Activated T-cell treated with anti-CD3 and anti-CD28 coated beads, Interleukin-2, amount 50 U/mL, for 48 hours (primary cell): ENCODE measurements around the gene AGAP6.
"Not testable (repeated sequence)": the region's sequence is repeated elsewhere in the genome, so short reads cannot be mapped to it uniquely, and the experiment has no call there.

Source experiments
- DNase-seq, 2 experiments: peaks; one replicate each; pipeline ENCODE4 v3.0.0-alpha.2; 2020

Gene AGAP6

DNA sequence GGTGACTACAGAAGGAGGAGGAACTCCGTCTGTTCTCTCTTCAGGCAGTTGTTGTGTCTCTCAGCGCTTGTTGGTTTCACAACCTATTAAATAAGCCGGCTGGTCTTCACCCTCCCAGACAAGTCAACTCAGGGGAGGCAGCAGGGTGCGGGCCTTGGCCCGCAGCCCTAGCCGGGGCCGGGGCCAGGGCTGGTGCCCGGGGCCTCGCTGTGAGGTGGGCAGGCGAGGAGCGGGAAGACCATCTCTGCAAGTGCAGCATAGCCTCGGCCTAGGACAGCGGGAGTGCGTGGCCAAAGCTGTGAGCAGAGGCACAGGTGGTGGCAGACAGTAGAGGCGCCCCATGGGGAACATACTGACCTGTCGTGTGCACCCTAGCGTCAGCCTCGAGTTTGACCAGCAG lies at the start of gene AGAP6:
TSS of gene AGAP6 (plus strand) at position 31 of the 400 bp plus-strand sequence. CDS start at position 341, 310 bp downstream.
- DNase-seq, result not testable (repeated sequence)

DNA sequence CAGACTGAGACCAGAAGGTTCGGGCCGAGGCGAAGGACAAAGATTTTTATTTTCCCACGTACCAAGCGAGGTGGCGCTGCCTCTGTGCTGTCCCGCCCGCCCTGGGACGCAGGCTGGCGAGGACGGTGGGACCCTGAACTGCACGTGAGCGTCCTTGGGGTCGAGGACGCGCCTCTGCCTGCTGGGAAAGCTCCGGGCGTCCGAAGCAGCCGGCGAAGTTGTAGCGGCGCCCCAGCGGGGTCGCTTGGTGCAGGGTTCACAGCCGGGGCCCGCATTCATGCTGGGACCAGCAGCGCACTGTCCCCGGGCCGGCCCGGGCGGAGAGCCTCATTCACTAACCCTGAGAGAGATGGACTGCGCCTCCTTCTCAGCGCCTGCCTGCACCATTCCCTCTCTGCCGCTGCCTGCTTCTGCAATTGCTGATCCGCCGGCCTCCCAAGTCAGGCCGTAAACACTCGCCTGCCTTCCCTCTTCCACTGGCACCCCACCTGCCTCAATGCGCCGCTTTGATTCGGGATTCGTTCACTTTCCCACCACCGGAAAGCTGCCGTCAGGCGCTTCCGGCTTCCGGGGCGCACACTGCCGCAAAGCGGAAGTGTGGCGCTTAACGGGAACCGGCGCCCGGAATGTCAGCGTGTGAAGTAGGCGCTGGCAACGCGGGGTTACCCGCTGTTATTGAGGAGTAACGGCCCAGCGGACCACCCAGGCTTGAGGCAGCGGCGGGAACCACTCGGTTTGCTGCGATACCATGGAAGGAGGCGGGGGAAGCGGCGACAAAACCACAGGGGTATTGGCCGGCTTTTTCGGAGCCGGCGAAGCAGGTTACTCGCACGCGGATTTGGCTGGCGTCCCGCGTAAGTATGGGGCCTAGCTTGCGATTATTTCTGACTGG lies 46.5 kb upstream of the AGAP6 start, which contains the start of the genes PARG and TIMM23B:
TSS of gene PARG (minus strand) at position 581 of the 892 bp plus-strand sequence. CDS start at position 279, 302 bp downstream.
TSS of gene TIMM23B (plus strand) at position 607 of the 892 bp plus-strand sequence. CDS start at position 749, 142 bp downstream.
- peak; percentile 87 to 88 for DNase-seq

DNA sequence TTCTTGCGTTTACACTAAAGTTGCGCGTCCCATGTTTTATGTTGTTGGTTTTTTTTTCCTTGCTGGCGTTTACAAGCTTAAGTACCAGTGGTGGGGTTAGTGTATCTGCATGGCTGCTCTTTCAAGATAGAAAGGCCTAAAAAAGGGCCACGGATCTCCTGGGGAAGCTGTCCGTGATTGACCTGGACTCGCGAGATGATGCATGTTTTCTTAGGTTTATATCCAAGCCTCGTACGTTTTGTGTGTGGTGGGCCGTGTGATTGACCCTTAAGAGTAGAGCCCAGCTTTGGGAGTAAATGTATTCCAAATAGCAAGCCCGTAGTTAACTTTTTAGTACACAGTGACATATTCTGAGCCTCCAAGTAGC lies 45.9 kb upstream of the AGAP6 start:
- DNase-seq, result not testable (repeated sequence)

DNA sequence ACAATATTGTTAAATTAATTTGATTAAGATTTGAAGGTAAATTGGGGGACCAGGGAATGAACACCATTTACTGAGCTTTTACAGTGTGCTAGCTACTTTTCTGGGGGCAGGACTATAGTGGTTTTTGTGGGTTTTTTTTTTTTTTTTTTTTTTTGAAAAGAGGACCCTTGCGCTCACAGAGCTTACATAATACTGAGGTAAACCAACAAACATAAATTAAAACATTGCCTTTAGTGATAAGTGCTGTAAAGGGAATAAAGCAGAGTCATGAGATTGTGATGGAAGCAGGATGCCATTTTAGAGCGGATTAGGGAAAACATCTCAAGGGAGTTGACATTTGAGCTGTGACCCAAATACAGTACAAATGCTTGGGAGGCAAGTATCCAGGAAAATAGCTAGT lies 44.6 kb upstream of the AGAP6 start:
- not testable (repeated sequence) for DNase-seq

DNA sequence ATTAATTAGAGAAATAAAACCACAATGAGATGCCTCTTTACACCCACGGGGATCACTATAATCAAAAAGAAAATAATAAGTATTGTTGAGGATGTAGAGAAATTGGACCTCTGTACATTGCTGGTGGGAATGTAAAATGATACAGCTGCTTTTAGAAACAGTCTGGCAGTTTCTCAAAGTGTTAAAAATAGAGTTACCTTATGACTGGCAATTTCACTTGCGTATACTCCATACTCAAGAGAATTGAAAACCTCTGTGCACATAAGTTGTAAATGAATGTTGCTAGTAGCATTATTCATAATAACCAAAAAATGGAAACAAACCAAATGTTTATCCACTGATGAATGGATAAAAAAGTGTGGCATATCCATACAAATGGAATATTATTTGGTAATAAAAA lies 40.1 kb upstream of the AGAP6 start:
- DNase-seq, result not testable (repeated sequence)

DNA sequence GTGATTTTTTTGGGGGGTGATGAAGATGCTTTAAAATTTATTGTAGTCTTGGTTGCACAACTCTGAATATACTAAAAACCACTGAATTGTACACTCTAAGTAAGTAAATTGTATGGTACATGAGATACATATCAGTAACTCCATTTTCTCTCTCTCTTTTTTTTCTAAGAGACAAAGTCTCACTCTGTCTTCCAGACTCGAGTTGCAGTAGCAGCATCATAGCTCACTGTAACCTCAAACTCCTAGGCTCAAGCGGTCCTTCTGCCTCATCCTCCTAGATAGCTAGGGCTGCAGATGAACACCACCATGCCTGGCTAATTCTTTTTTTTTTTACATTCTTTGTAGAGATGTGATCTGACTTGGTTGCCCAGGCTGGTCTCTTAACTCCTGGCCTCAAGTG lies 39.5 kb upstream of the AGAP6 start:
- not testable (repeated sequence) for DNase-seq

DNA sequence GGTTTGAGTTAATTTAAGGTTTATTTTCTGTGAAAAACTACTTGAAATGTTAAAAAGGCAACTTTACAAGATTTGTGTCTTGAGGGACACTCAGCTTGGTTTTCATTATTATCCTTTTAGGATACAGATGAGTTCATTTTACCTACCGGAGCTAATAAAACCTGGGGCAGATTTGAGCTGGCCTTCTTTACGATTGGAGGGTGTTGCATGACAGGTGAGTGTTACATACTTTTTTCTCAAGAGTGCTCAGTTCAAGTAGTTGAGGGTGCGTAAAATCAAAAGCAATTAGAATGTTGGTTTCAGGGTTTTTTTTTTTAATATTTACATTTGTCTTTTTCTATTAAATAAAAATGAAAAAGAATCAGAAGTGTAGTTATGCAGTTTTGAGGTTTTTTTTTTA lies 36.2 kb upstream of the AGAP6 start:
- DNase-seq, result not testable (repeated sequence)

DNA sequence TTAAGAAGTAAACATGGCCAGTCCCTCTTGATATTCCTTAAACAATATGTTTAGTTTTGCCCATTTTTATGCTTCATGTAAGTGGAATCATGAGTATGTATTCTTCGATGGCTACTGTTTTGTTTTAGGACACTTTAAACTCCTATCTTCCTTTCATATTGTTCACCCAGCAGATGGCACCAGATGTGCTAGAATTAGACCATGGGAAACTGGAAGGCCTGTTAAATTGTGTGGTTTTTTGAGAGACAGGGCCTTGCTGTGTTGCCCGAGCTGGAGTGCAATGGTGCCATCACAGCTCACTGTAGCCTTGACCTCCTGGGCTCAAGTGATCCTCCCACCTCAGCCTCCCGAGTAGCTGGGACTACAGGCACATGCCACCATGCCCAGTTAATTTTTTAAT lies 35.1 kb upstream of the AGAP6 start:
- DNase-seq, result not testable (repeated sequence)

DNA sequence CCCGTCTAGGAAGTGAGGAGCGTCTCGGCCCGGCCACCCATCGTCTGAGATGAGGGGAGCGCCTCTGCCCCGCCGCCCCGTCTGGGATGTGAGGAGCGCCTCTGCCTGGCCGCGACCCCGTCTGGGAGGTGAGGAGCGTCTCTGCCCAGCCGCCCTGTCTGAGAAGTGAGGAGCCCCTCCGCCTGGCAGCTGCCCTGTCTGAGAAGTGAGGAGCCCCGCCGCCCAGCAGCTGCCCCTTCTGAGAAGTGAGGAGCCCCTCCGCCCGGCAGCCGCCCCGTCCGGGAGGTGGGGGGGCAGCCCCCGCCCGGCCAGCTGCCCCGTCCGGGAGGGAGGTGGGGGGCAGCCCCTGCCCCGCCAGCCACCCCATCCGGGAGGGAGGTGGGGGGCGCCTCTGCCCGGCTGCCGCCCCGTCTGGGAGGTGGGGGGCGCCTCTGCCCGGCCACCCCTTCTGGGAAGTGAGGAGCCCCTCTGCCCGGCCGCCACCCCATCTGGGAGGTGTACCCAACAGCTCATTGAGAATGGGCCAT lies 17.8 kb upstream of the AGAP6 start:
- DNase-seq, result not testable (repeated sequence)

DNA sequence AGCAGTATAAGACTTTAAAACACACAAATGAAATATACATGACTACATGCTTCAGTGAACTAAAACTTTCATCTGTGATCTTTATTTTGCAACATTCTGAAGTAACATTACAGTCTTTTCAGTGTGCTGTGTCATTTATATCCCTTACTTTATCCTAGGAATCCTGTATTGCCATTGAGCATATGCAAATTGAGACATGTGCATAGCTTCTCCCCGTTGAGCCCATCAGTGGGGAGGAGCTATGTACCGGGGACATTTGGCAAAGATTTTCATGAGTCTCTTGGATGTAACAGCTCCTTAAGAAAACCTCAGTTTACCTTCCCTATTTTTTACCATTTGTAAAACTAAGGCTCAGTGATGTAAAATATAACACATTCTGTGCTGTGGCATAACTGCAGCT lies 16.7 kb upstream of the AGAP6 start:
- not testable (repeated sequence) for DNase-seq

DNA sequence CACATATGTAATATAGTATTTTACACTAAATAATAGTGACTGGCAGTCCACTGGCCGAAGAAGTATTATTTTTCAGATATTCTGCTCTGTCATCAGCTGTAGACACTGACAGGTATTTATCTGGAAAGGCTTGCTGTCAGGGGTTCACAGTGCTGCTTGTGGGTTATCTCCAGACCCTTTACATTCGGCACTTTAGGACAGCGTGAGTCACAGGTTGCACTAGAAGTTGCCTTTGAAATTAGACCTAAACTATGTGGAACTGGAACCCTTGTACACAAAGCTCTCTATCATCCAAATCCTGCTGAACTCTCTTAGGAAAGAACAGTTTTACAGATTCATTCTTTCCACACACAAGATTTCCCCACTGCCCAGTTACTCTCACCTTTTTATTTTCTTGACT lies 16.1 kb upstream of the AGAP6 start:
- not testable (repeated sequence) for DNase-seq

DNA sequence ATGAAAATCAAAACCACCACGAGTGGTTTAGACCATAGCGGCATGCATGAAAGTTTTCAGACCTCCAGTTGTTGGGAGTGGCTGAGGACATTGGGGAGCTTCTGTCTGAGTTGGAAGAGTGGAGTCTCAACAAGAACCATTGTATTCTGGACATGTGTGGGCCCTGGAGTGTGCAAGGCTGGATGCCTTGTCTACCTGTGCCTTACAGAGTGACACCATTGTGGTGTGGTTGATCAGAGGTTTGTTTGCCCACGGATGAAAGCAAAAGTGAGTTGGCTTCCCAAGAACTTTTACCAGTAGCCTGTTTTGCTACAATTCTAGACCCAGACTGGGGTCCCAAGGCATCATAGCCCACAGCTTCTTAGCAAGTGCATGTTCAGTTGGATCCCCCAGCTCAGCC lies 10.4 kb upstream of the AGAP6 start:
- DNase-seq, result not testable (repeated sequence)

DNA sequence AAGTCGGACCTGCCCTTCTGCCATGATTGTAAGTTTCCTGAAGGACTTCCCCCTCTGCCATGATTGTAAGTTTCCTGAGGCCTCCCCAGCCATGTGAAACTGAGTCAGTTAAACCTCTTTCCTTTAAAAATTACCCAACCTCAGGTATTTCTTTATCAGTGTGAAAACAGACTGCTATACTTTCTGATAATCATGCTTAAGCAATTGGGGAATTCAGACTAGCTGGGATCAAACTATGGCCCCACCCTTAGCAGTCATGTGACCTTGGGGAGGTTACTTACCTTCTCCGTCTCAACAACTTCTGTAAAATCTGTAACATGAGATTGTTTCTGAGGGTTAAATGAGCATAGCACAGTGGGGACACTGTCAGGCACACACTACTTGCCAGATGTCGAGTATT lies 999 bp upstream of the AGAP6 start:
- not testable (repeated sequence) for DNase-seq

DNA sequence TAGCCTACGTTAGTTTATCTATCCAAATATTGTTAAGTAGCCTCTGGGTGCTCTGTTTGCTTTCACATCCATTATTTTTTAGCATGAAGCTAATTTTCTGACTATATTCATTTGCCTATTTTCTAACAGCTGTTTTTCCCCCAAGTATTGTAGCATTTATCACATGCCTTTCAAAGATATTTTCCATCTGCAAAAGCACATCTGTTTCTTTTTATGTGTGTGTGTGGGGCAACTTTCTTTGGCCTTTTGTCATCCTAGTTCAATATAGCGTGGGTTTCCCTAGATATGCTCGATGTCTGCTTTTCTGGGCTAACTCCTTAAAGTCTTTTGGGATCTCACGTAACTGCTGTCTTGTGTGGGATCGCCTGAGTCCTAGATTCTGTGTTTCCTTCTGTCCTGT lies 7.1 kb downstream of the AGAP6 start:
- not testable (repeated sequence) for DNase-seq

DNA sequence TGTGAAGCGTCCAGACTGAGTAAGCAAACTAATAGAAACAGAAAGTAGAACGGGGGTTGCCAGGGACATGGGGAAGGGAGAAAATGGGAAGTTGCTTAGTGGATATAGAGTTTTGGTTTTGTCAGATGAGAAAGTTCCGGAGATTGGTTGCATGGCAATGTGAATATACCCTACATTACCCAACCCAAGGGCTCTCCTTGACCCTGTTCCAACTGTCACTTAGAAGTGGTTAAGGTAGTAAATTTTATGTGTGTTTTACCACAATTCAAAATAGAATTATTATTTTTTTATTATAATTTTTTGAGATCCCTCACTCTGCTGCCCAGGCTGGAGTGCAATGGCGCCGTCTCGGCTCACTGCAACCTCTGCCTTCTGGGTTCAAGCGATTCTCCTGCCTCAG lies 25.8 kb downstream of the AGAP6 start:
- DNase-seq, result not testable (repeated sequence)

DNA sequence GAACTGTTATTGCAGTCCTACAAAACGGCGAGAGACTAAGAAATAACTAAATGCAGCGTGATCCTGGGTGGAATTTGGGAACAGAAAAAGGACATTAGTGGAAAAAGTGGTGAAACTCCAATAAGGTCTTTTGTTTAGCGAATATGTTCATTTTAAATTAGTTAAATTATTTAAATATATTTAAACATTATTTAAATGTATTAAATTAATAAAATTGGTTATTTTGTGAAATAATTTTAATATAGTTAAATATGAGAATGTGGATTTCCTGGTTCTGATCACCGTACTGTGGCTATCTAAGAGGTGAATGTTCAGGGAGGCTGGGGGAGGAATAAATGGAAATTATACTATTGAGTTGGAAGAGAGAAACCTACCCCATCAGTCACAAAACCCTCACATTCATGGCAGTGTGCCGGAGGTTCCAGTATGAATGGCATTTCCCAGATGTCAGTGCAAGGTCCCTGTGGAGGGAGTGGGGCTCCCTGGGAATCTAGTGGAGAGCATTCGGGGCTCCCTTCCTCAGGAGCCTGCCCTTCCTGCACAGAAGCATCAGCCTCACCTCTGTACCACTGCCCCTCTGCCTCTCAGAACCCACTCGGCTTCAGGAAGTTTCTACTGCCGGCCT lies 27.5 kb downstream of the AGAP6 start:
- not testable (repeated sequence) for DNase-seq

DNA sequence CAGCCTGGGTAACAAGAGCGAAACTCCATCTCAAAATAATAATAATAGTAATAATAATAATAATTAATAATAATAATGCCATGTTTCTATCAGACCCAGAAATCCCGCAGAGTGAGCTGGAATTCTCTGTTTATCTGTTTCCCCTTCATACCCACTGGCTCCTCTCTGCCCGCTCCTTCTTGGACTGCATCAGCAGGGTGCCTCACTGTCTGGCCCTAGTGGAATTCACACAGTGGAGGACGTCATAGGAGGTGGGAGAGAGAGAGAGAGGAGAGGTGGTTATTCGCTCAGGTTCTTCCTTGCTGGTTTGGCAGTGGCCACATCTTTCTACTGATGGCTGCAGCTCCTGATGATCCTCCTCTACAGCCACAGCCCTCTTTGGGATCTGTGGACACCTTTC lies 28.7 kb downstream of the AGAP6 start:
- DNase-seq, result not testable (repeated sequence)

DNA sequence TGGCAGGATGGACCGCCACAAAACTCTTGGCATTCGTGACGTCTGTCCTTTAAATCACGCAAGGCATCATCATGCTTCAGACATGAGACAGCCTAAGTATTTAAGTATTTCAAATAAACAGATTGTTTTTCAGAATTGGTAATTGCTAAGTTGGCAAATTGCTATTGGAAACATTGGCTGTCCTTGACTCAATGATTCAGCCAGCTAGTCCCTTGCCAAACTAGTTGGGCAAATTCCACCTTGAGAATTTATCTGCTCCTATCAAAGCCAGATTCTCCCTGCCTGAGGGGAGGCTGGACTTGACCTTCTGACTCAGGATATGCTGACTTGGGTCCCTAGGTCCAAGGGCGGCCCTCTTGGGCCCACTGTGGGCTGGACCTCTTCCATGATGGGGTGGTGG lies 29.4 kb downstream of the AGAP6 start:
- not testable (repeated sequence) for DNase-seq

DNA sequence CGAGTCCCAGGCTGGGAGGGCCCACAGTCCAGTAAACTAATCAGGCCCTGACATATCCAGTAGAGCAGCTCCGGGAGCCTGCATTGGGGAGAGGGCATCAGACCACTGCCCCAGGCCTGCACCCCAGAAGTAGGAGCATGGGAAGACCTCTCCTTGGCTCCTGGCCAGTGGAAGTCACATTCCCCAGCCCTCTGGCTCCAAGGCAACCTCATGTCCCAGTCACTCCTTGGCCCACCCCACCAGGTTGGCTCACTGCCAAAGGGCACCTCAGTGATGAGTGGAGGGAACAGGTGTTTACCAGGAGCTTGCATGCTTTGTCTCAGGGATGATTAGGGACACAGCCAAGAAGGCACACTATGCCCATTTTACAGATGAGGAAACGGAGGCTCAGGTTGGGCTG lies 31.1 kb downstream of the AGAP6 start:
- not testable (repeated sequence) for DNase-seq

DNA sequence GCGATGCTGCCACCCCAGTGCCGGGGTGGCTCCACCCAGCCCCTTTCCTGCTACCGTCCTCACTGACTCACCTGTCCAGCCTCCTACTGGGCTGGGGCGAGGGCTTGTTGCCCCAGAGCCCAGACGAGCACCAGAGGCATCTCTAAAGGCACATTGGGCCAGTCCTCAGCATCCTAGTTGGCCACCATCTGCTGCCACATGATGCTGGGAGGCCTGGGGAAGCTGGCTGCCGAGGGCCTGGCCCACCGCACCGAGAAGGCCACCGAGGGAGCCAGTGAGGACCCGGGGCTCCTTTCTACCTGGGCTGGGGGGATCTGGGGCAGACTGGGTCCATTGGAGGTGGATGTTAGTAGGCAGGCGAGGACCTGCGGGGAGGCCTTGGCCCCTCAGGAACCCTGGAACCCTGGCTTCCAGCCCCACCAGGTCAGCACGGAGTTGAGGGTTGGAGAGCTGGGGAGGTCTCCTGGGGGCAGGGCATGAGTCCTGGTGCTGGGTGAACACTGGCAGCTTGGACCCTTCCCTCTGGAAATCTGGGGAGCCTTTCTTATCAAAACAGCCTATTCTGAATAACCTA lies 32.3 kb downstream of the AGAP6 start:
- not testable (repeated sequence) for DNase-seq

DNA sequence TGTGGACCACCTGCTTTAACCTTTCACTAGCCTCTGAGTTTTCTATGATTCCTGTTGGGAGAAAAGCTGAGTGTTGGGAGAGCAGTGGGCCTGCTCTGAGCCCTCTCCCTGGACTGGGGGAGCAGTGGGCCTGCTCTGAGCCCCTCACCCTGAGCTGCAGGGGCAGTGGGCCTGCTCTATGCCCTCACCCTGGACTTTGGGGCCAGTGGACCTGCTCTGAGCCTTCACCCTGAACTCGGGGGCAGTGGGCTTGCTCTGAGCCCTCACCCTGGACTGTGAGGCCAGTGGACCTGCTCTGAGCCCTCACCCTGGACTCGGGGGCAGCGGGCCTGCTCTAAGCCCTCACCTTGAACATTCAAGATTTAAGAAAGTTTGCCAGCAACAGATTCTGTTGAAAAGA lies 33.4 kb downstream of the AGAP6 start:
- DNase-seq, result no peak

DNA sequence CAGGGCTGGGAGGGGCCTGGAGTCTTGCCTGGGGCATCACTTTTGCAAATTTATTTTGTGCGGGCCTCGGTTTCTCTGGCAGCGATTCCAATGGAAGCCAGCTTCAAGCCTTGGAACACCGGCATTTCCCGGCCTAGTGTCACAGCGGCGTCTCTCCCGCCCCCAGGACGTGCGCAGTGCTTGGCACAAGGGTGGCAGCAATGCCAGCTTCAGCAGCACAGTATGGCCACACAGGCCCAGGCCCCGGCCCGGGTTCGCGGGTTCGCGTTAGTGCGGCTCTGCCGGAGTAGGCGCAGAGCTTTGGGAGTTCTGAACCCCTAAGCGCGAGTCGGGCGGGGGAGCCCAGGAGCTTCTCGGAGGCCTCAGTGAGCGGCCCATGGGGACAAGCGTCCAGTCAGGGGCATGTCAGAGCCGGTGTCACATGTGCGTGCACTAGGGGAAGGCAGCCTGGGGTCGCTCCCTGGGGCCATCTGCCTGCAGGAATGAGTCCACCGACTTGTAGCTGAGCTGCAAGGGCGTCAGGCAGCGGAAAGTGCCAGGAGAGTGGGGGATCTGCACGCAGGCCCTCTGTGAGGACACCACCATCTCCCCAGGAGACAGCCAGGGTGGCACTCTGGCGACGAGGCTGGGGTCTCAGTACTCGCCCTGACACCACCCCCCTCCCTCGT lies 36.6 kb downstream of the AGAP6 start:
- not testable (repeated sequence) for DNase-seq

DNA sequence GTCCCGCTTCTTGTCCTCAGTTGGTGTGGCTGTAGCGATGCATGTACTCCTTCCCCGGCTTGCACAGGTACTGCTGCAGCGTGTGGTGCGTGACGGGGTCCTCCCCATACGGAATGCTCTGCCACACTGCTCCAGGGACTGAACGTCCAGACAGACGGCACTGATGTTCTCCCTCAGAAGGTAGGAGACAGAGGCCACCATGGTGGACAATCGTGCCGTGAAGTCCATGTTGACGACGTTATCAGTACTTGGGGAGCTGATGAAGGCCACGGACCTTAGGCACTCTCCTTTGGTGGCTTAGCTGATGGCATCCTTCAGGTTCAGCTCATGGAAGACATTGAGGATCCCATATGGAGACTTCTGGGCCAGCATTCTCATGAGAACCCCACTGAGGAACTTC lies 37.4 kb downstream of the AGAP6 start:
- no peak for DNase-seq
